HG03097 (cell line): Measurements from ENCODE around the gene IFI6.
"Not testable (repeated sequence)": the region's sequence is repeated elsewhere in the genome, so short reads cannot be mapped to it uniquely, and the experiment has no call there.

Source experiments
- ATAC-seq: cut with Tn5 transposase; IDR thresholded peaks from one replicate; pipeline ENCODE4 v1.9.1; 2021; ENCODE audit not compliant: unreplicated experiment, low FRiP score

IFI6 gene

DNA sequence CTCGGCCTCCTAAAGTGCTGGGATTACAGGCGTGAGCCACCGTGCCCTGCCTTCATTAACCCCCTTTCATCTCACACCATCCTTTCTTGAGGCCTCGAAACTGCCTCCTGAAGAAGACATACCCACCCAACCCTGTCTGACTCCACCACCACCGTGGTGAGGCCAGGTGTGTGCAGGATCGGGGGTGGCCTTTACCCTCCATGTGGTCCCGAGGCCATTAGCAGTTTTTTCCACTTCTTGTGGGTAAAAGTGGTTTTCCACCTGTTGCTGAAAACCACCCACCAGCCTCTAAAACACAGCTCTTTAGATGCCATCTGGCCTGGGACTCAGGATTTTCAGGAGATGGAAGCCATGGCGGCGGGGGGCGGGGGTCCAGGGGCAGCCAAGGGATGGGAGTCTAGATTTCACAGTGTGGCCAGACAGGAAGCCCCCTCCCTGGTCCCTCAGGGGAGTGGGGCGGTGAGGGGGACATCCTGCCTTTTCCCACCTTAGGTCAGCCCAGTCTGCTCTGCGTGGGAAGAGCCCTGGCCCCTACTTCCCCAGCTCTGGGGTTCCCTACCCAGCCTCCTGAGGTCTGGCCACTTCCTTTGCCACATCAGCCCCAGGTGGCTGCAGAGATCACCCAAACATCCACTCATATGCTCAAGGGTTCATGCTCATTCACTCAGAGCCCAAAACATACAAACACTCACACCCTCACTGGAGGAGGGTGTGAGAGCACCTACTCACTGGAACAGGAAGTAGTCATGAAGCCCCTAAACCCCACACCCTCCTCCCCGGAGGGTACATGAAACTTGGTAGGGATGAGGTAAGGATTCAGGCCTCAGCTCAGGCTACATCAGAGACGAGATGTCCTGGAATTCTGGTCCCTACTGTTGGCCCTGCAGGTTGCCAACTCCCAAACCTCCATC lies 39.4 kb downstream of the IFI6 start:
- peak; percentile 37 for ATAC-seq

DNA sequence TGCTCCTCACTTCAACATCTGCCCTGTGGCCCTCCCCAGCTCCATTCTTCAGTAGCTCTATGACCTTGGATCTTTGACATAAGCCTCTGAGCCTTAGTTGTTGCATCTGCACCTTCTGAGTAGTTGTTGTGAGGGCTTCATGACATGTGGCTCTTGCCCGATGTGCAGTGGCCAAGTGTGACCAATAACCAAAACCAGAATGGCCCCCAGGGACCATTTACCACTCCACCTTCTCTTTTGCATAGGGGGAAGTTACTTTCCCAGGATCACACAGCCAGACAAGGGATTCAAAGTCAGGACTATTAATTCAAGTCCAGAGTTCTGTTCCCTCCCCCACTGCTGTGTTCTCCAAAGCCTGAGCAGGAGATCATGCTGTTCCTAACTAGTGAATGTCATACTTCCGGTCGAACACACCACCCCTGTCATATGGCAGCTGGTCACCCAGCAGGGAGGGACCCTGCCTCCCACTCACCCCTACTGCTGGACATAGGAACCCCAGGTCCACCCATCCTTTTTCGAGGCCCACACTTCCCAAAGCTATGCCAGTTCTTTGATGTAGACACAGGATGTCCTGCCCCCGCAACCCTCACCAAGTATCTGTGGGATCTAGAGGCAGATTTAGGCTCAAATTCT lies 41.0 kb downstream of the IFI6 start:
- peak; percentile 15 for ATAC-seq

DNA sequence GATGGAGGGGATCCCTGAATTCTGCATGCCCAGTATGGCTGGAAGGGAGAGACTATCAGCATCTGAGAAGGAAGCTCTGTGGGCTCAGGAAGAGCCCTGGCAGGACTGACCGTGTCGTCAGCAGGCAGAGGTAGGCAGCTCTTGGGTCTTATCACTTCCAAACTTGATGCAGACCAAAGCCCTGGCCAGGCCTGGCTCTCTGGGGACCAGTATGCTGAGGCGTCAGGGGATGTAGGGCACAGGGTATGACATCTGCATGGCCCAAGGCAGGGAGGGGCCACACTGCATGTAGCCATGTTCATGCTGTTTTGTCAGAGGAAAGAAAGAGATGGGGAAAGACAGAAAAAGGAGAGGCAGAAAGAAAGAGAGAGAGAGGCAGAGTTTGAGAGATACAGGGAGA lies 43.3 kb downstream of the IFI6 start:
- no peak for ATAC-seq

DNA sequence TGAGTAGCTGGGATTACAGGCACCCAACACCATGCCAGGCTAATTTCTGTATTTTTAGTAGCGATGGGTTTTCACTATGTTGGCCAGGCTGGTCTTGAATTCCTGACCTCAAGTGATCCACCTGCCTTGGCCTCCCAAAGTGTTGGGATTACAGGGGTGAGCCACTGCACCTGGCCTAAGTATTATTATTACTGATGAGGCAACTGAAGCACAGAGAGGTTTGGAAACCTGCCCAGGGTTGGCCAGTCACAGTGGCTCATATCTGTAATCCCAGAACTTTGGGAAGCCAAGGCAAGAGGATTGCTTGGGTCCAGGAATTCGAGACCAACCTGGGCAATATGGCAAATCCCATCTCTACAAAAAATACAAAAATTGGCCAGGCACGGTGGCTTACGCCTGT lies 44.3 kb downstream of the IFI6 start:
- not testable (repeated sequence) for ATAC-seq

DNA sequence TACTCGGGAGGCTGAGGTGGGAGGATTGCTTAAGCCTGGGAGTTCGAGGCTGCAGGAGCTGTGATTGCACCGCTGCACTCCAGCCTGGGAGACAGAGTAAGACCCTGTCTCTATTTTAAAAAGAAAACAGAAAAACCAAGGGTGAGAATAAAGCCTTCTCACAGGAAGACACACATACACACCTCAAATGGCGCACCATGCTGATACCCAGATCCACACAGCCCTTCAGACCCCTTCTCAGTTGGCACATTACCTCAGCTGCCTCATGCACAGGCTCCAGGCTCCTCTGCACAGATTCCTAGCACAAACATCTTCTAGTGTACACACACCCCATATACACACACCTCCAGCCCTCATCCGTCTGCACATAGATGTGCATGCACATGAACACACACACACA lies 44.9 kb downstream of the IFI6 start:
- no peak for ATAC-seq

DNA sequence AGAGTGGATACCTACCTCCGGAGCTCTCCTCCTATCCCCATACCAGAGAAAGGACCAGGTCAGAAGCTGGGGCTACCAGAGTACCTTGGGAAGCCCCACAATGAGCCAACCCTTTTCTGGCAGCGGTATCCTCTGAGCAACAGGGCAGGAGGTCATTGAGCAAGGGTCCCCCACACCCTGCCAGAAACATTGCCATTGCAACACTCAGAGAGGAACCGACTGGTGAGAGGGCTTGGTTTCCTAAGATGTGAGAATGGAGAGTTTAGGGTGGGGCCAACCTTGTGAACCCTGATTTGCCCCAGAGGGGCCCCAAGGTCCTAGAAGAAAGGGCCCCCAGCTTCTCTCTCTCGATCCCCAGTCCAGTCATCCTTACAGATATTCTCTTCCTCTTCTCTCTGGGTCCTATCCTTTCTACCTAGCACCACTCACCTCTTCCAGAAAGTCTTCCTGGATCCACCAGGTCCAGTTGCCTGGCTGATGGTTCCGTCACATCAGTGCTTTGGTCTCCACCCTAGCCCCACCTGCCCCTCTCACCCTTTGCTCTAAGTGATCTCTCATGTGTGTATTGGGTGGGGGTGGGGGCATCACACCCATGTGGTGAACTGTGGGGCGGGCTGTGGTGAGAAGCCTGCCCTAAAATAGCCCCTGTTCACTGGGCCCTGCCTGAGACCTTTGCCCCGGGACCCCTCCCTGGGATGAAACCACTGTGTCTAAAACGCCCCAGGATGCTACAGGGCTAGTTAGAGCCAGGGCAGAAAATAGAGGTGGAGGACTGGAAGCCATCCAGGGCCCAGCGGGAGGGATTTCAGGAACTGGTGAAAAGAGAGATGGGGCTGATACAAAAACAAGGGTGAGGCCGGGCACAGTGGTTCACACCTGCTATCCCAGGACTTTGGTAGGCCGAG lies 45.7 kb downstream of the IFI6 start:
- ATAC-seq = no peak

DNA sequence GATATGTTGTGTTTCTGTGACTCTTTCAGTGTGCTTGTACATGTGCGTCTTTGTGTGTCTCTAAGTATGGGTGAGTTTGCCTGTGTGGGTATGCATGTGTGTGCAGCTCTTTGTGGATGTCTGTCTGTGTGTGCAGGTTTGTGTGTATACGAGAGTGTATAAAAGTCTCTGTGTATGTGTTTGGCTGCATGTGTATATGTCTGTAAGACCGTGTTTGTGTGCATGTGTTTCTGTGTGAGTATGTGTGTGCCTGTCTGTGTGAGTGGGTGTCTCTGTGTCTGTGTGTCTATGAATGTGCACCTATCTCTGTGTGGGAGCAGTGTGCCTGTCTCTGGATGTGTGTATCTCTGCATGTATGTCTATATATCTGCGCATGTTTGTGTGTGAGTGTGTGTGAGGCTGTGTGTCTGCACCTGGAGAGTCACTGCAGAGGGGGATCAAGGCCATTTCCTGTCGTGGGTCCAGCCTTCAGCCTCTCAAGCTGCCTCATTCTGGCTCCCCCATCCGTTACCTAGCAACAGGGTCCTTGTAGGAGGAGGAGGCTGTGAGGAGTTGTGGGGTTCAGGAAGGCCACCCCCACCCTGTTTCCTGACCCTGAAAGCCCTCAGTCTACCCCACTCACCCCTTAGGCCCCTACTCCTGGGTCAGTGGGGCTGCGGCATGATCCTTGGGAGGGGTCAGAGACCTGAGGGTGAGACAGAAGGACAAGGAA lies 47.4 kb downstream of the IFI6 start:
- no peak for ATAC-seq

DNA sequence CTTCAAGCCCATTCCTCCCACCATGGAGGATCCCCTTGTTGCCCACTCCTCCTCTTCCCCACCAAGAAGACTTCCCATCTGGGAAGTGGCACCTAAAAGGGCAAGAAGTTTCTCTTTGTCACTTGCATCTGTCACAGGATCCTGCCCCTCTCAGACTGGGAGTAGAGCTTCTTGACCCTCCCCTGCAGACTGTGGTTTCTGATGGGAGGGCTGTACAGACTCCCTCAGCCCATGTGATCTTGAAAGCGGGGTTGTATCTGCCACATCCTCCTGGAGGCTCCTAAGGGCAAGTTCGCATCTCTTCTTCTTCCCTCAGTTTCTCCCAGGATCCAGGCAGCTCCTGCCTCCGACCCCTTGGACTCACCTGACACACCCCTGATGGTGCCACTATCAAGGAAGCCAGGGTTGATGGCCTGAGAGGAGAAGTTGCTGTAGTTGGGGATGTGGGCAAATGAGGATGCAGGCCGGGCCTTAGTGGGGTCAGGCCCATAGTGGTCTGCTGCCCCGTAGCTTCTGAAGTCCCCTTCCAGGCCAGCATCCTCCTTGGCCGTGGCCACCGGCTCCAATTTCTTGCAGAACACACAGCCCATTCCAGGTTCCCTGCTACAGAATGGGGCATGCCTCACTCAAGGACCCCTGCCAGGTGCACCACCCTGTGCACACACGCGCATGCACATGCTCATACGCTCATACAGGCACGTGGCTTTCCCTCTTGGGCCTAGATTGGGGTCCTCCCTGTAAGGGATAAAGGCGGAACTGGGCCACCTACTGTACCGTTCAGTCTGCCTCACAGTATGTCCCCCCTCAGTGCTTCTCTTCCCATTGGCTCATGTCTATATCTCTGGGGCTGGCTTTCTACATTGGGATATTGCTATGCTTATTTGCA lies 48.4 kb downstream of the IFI6 start:
- ATAC-seq = no peak

DNA sequence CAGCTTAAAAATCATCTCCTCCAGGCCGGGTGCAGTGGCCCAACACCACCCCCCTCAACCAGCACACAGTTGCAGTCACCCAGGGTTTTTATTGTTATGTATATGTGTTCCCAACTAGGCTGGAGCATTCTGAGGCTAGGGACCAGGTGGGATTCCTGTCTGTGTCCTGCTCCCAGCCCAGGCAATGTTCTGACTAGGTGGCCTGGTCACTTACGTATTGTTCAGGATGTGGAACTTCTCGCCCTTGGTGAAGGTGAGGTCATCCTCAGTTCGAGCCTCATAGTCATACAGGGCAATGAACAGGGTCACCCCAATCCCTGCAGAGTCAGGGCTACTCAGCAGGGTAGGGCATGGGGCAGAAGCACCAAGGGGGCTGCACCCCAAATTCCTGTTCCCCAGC lies 49.2 kb downstream of the IFI6 start:
- ATAC-seq = no peak

DNA sequence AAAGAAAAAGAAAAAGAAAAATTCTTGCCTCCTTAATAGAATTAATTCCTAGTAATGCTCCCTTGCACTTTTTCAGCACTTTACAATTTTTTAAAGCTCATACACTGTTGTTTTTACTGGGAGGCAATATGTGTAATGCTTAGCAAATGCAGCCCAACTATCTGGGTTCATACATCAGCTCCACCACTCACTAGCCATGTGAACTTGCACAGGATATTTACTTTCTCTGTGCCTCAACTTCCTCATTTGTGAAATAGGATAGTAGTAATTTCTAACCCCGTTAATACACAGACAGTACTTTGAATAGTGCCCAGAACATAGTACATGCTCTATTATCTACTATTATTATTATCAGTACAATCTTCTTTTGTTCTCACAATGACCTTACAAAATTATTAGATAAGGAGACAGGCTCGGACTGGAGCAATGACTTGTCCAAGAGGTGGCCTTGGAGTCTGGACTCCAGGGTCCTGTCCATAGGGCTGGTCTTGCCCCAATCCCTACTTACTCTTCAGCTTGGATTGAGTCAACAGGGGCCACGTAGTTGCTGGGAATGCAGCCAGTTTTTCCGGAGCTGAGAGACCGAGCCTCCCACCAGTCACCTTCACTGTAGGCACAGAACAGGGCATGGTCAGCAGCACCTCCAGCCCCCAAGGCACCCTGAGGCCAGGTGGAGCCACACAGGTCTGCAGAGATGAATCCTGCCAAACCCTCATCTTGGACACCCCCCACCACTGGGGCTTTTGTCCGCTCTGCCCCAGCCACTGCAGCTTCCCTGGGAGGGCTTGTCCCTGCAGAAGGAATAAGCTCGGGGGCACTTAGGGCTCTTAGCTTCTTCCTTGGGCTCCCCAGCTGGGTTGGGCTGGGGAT lies 50.7 kb downstream of the IFI6 start:
- no peak for ATAC-seq

DNA sequence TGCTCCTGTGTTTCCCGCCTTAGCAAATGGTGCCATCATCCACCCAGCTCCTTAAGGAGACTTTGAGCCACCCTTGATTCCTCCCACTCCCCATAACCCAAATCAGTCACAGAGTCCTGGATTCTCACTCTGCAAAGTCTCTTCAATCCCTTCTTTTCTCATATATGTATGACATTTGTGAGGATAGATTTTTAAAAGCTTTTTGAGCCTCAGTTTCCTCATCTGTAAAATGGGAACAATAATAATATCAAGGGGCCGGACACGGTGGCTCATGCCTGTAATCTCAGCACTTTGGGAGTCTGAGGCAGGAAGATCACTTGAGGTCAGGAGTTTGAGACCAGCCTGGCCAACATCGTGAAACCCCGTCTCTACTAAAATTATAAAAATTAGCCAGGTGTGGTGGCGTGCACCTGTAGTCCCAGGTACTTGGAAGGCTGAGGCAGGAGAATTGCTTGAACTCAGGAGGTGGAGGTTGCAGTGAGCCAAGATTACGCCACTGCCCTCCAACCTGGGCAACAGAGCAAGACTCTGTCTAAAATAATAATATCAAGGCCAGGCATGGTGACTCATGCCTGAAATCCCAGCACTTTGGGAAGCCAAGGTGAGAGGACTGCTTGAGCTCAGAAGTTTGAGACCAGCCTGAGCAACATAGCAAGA lies 52.1 kb downstream of the IFI6 start:
- not testable (repeated sequence) for ATAC-seq

DNA sequence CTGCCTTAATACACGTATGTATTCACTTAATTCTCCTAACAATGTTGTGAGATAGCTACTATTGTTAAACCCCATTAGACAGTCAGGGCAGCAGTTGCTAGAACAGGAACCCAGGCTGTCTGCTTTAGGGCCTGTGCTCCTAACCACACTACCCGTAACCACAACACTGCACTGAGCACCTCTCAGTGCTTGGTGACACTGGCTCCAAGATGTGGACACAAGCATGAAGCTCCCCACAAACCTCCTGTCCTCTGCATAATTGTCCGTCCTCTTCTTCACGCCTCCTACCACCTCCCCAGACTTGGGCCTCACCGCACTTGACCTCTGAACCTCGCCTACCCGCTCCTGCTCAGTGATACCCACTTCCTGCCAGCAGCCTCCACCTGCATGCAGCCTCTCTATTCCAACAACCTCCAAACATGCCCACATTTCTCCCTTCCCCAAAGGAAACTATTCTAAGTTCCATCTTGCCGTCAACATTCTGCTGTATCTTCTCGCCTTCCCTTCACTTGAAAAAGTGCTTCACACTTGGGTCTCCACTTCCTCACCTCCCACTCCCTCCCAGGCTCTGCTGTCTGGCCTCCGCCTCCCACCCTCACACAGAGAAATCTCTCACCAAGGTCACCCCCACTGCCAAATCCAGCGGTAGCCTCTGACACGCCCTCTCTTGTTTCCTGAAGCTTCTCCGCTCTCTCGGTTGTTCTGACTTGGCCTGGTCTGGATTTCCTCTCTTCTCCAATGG lies 53.5 kb downstream of the IFI6 start:
- ATAC-seq = no peak

DNA sequence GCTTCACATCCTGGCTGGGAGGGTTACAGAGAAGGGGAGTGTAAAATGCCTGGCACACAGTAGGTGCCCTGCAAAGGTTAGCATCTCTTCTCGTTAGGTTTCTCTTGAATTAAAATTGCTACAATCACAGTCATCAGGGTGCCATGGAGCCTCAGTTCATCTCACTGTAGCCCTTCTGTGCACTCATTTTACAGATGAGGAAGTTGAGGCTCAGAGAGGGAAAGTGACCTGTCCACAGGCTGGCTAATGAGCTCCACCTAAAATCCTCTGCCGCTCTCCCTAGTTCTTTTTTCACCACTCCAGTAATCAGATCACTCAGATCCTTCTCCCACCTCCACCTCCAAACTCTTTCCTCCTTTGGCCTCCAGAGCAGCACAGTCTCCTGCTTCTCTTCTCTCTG lies 54.6 kb downstream of the IFI6 start:
- no peak for ATAC-seq

DNA sequence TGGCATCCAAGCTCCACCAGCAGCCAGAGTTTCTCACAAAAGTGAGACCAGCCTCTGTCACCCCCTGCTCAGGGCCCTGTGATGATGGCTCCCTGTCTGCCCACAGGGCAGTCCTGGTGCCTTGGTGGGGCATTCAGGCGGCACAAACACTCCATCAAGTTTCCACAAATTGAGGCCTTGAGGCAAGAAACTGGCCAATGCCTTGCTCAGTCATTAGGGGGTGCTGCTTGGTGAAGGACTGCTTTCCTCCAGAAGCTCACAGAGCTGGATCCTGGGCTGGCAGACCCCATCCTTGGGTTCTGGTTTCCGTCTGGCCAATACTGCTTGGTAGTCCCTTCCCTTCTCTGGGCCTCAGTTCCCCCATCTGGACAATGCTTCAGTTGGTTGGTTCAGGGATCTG lies 55.6 kb downstream of the IFI6 start:
- ATAC-seq = no peak
